T-helper 1 cell treated with Interleukin-12 subunit alpha and Interleukin-12 subunit beta and Interleukin-4 antibody, amounts not matched to agents 30 μg/mL and 1 μg/mL, for 36 hours (primary cell): Measurements from ENCODE around the gene PPFIA4.
A peak's percentile ranks its signal among the peaks of the same experiment; 100 is the strongest.

Experiments used
- H3K27ac Mint-ChIP-seq: one replicate; pipeline ENCODE4 v1.8.0; 2021; ENCODE audit warnings: mild to moderate bottlenecking, mixed read lengths
- H3K27me3 Mint-ChIP-seq: one replicate; pipeline ENCODE4 v1.8.0; 2021; ENCODE audit warnings: low read depth, mixed read lengths
- H3K36me3 Mint-ChIP-seq: one replicate; pipeline ENCODE4 v1.8.0; 2021; ENCODE audit warnings: low read depth, mixed read lengths
- H3K4me1 Mint-ChIP-seq: one replicate; pipeline ENCODE4 v1.8.0; 2021; ENCODE audit warnings: low read depth, mixed read lengths
- H3K4me3 Mint-ChIP-seq: one replicate; pipeline ENCODE4 v1.8.0; 2021; ENCODE audit warnings: mild to moderate bottlenecking, moderate library complexity, mixed read lengths
- H3K9me3 Mint-ChIP-seq: one replicate; pipeline ENCODE4 v1.8.0; 2021; ENCODE audit warnings: mixed read lengths

PPFIA4 gene

DNA sequence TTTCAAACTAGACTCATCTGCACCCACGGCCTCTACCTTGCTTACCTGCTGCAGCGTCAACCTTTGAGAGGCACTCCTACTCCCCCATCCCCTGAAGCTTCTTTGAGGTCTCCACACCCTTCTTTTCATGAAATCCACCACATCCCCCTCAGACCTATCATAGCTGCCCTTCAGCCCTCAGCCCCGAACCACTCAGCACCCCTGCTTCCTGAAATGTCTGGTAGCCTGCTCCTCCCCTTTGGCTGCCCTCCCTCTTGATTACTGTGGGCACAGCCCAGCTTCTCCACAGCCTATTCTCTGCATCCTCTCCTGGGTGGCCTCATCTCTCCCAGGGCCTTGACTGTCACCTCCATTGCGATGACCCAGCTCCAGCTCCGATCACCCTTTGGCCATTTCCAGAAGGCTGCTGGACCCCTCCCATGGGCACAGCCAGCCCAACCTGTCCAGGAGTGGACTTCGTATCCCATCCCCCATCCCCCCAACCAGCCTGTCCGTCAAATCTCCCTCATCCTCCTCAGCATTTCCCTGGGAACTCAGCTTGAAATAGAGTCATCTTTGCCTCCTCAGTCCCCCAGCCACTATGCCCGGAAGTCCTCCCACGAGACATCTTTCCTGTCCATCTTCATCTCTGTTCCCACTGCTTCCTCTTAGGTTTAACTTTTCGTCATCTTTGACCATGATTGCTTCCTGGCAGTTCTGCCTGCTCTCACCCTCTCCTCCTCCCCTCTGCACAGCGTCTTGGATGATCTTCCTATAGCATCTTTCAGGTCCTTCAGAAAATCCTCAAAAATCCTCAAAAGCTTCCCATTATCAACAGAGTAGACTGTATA lies 95.1 kb downstream of the PPFIA4 start:
- Mint-ChIP-seq H3K36me3 (no peaks in the 10 kb centered on the region), H3K4me1 (peaks cover 4% of the 10 kb centered on the region), H3K4me3 (no peak overlapping the region), H3K9me3 (no peaks in the 10 kb centered on the region), H3K27me3 (peaks cover 56% of the 10 kb centered on the region), H3K27ac (no peak overlapping the region)

DNA sequence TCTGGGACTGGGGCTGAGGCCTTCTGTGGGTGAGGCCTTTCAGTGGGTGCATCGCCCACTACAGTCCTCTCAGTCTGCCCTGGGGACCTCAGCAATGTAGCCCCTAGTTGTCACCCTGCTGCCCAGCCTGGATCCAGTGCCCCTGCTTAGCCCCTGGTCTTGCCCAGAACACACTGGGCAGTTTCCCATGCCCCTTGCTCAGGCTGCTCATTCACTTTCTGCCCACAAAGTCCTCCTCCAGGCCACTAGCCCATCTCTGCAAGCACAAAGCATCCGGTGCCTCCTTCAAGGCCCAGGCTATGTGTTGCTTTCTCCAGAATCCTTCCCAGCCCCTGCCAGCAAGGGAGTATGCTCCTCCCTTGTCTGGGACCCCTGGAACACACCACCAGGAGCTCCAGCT lies 95.9 kb downstream of the PPFIA4 start:
- no peaks in the 10 kb centered on the region for H3K9me3 Mint-ChIP-seq
- H3K27me3 Mint-ChIP-seq: peaks cover 58% of the 10 kb centered on the region
- H3K4me1 Mint-ChIP-seq: peaks cover 4% of the 10 kb centered on the region
- H3K4me3 Mint-ChIP-seq: no peak overlapping the region
- no peak overlapping the region for H3K27ac Mint-ChIP-seq
- no peaks in the 10 kb centered on the region for H3K36me3 Mint-ChIP-seq

- Mint-ChIP-seq H3K27me3 (peaks cover 59% of the 10 kb centered on the region), H3K4me3 (no peak overlapping the region), H3K9me3 (no peaks in the 10 kb centered on the region), H3K4me1 (peaks cover 4% of the 10 kb centered on the region), H3K36me3 (no peaks in the 10 kb centered on the region), H3K27ac (no peak overlapping the region)
These were observed 97.7 kb downstream of the PPFIA4 start for GRCh38 chr1:203124011-203124410.

- H3K4me1 Mint-ChIP-seq: peaks cover 4% of the 10 kb centered on the region
- no peak overlapping the region for H3K4me3 Mint-ChIP-seq
- H3K9me3 Mint-ChIP-seq: no peaks in the 10 kb centered on the region
- H3K36me3 Mint-ChIP-seq: no peaks in the 10 kb centered on the region
- H3K27me3 Mint-ChIP-seq: peaks cover 66% of the 10 kb centered on the region
- no peak overlapping the region for H3K27ac Mint-ChIP-seq
These were observed 98.4 kb downstream of the PPFIA4 start for GRCh38 chr1:203124546-203125317.

DNA sequence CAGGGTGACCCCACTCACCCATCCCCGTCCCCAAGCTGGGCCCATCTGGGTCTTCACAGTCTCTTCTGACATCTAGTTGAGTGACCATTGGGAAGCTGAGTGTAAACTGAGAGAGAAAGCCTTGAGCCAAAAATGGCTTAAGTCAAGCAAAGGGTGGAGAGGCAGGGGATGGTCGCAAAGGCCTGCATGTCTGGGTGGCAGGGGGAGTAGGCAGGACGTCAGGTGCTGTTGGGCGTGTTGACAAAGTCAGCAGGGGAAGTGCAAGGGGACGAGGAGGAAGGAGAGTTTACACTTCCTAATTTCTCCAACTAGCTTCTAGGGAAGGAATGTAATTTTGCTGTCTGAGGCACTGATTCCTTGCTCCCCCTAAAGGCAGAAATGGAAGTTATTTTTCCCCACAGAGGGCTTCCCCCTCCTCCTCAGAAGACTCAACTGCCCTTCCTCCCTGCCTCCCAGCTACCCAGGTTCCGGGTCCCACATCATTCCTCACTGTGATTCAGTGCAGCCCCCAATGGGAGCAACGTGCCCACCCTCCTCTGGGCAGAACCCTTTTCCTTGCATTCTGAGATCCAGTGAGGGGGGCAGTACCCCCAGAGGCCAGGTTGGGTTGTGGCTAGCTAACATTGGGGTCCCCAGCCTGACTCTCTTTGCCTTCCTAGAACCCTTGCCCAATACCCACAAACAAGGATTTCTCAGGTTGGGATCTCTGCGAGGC lies 100.0 kb downstream of the PPFIA4 start:
- Mint-ChIP-seq H3K36me3 (no peaks in the 10 kb centered on the region), H3K4me1 (peaks cover 4% of the 10 kb centered on the region), H3K4me3 (no peak overlapping the region), H3K9me3 (no peaks in the 10 kb centered on the region), H3K27ac (no peak overlapping the region), H3K27me3 (peaks cover 66% of the 10 kb centered on the region)

DNA sequence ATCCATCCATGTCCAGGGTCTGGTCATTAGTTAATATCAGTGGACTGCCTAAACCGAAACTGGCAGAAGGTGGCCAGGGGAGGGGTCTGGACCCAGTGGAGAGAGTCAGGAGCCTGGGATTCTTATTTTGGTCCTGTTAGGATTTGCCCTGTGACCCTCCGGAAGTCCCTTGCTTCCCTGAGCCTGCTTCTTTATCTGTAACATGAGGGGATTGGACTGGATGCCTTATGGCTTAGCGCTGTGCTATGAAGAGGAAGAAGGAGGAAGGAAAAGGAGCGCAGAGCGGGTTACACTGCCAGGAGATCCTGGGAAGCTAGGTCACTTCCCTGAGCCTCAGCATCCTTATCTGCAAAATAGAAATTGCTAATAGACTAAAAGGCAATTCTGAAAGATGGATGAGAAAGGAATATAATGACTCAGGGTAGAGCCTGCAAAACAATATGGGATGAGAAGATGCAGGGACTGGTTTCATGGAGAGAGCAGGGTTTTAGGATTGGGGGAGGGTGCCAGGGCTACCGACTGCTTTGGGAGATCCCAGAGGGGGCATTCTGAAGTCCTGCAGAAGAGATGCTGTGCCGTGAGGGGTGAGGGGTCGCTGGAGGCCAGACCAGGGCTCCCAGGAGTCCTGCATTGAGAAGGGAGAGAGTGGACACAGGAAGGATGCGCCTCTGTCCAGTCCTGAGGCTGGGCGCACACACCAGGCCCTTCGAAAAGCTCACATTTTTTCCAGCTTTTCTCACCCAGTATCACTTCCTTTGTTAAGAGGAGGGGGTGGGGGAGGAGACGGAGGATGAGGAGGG lies 100.8 kb downstream of the PPFIA4 start:
- H3K27ac Mint-ChIP-seq: no peak overlapping the region
- H3K4me1 Mint-ChIP-seq: no peaks in the 10 kb centered on the region
- no peaks in the 10 kb centered on the region for H3K9me3 Mint-ChIP-seq
- H3K4me3 Mint-ChIP-seq: peak overlapping the region; percentile 52
- no peaks in the 10 kb centered on the region for H3K36me3 Mint-ChIP-seq
- peaks cover 59% of the 10 kb centered on the region for H3K27me3 Mint-ChIP-seq

DNA sequence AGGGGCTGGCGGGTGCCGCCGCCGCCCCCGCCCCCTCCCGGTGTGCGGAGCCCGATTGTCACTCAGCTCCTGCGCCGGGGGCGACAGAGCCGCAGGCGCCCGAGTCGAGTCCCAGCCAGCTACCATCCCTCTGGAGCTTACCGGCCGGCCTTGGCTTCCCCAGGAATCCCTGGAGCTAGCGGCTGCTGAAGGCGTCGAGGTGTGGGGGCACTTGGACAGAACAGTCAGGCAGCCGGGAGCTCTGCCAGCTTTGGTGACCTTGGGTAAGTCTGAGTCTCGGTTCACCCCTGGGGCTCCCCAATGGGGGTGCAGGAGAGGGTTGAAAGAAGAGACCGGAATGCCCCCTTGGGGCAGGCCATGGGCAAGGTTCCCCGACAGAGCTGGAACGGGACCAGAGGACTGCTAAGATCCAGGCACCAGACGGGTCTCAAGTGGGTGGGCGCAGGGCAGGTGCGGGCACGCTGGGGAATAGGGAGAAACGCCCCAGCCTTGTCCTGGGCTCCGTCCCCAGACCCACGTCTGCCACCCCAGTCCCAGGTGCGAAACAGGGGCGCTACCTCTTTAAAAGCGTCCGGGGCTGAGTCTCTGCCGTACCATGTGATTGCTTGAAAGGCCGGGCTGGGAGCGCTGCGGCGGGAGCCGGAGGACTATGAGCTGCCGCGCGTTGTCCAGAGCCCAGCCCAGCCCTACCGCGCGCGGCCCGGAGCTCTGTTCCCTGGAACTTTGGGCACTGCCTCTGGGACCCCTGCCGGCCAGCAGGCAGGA lies 101.6 kb downstream of the PPFIA4 start, which contains the start of gene ADORA1:
Gene ADORA1, plus strand, starts transcription at position 61 of the 765 bp plus-strand sequence. CDS start 1,116 bp downstream, outside the sequence.
- Mint-ChIP-seq H3K27me3 (peaks cover 59% of the 10 kb centered on the region), H3K4me3 (peak within 1 kb of the TSS; percentile 52), H3K36me3 (no peaks in the 10 kb centered on the region), H3K4me1 (no peaks in the 10 kb centered on the region), H3K9me3 (no peaks in the 10 kb centered on the region), H3K27ac (no peak within 1 kb of the TSS)

DNA sequence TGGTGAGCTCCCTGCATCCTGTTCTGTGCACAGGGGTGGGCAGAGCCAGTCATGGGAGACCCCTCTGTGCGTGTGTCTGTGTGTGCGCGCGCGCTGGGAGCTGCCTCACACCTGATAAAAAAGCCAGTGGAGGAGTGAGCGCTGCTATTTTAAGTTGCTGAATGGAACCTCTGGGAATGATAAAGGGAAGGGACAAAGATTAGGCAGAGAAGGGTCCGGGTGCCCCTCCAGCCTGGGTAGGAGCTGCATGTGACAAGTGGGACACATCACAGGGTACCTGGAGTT lies 102.1 kb downstream of the PPFIA4 start:
- Mint-ChIP-seq H3K27me3 (peaks cover 59% of the 10 kb centered on the region), H3K36me3 (no peaks in the 10 kb centered on the region), H3K4me1 (no peaks in the 10 kb centered on the region), H3K4me3 (no peak overlapping the region), H3K9me3 (no peaks in the 10 kb centered on the region), H3K27ac (no peak overlapping the region)
